Erythroblast (primary cell): Measurements from ENCODE around the gene KIF26B.

Experiments used
- DNase-seq, 2 experiments: peaks; one replicate each; lab custom pipeline; 2025; lab: John Stamatoyannopoulos, UW
- GATA1 ChIP-seq: IDR thresholded peaks from 2 replicates; pipeline ENCODE4 v1.6.1; 2011; ENCODE audit warnings: low read depth, mild to moderate bottlenecking, control low read depth, low read length, moderate library complexity
- POLR2A ChIP-seq: IDR thresholded peaks from 2 replicates; pipeline ENCODE4 v1.6.1; 2011; ENCODE audit warnings: mild to moderate bottlenecking, low read length

KIF26B gene

GRCh38 chr1:245197911-245198379 is 43.2 kb downstream of the KIF26B start:
- TF ChIP-seq GATA1 (no peak), POLR2A (no peak)
- DNase-seq = no peak

GRCh38 chr1:245198748-245199516 is 44.1 kb downstream of the KIF26B start:
- TF ChIP-seq GATA1 (no peak), POLR2A (no peak)
- DNase-seq = no peak

- no peak for DNase-seq
- TF ChIP-seq POLR2A (no peak), GATA1 (no peak)
These were observed 45.4 kb downstream of the KIF26B start for GRCh38 chr1:245200146-245200545.

- TF ChIP-seq GATA1 (no peak), POLR2A (no peak)
- no peak for DNase-seq
These were observed 46.4 kb downstream of the KIF26B start for GRCh38 chr1:245201201-245201600.

GRCh38 chr1:245201827-245202226 is 47.0 kb downstream of the KIF26B start:
- TF ChIP-seq POLR2A (no peak), GATA1 (no peak)
- no peak for DNase-seq

GRCh38 chr1:245205396-245205795 is 50.6 kb downstream of the KIF26B start:
- no peak for DNase-seq
- TF ChIP-seq POLR2A = no peak
- TF ChIP-seq GATA1 = no peak

- TF ChIP-seq GATA1 (no peak), POLR2A (no peak)
- no peak for DNase-seq
These were observed 51.1 kb downstream of the KIF26B start for GRCh38 chr1:245205864-245206263.

GRCh38 chr1:245207056-245207638 is 52.4 kb downstream of the KIF26B start:
- TF ChIP-seq POLR2A = no peak
- no peak for TF ChIP-seq GATA1
- DNase-seq = no peak

GRCh38 chr1:245207801-245208200 is 53.0 kb downstream of the KIF26B start:
- no peak for TF ChIP-seq GATA1
- TF ChIP-seq POLR2A = no peak
- DNase-seq = no peak

- no peak for TF ChIP-seq POLR2A
- no peak for TF ChIP-seq GATA1
- no peak for DNase-seq
These were observed 55.1 kb downstream of the KIF26B start for GRCh38 chr1:245209658-245210435.

GRCh38 chr1:245211035-245211749 is 56.4 kb downstream of the KIF26B start:
- no peak for DNase-seq
- no peak for TF ChIP-seq POLR2A
- no peak for TF ChIP-seq GATA1

- no peak for DNase-seq
- no peak for TF ChIP-seq GATA1
- TF ChIP-seq POLR2A = no peak
These were observed 57.0 kb downstream of the KIF26B start for GRCh38 chr1:245211761-245212160.

- TF ChIP-seq POLR2A = no peak
- no peak for TF ChIP-seq GATA1
- DNase-seq = no peak
These were observed 57.5 kb downstream of the KIF26B start for GRCh38 chr1:245212221-245212710.
